SK-N-SH treated with all-trans-retinoic acid at 6 μM for 48 hours (cell line): ENCODE data around the gene C1GALT1.
"Not testable (repeated sequence)": the region's sequence is repeated elsewhere in the genome, so short reads cannot be mapped to it uniquely, and the experiment has no call there.

Experiments
- ATAC-seq: fragments of 200-7000 bp; cut with Tn5 transposase; 3 replicates; pipeline ENCODE4 v1.9.1; 2020; ENCODE audit warnings: mild to moderate bottlenecking, moderate library complexity
- ARNTL ChIP-seq: fragments of 450-650 bp; formaldehyde crosslinking; IDR thresholded peaks from 2 replicates; pipeline ENCODE4 v1.5.0; 2020; ENCODE audit warnings: low read depth, mild to moderate bottlenecking, moderate library complexity, borderline replicate concordance
- BACH2 ChIP-seq: fragments of 250-450 bp; sonication (Bioruptor Pico); IDR thresholded peaks from 2 replicates; pipeline ENCODE4 v1.9.0; 2021; ENCODE audit warnings: mild to moderate bottlenecking, borderline replicate concordance
- CREB5 ChIP-seq: fragments of 250-450 bp; sonication (Bioruptor Pico); IDR thresholded peaks from 2 replicates; pipeline ENCODE4 v1.5.1; 2020; ENCODE audit warnings: low read depth, mild to moderate bottlenecking, moderate library complexity
- CSDC2 ChIP-seq: fragments of 250-450 bp; sonication (Bioruptor Pico); IDR thresholded peaks from 2 replicates; pipeline ENCODE4 v1.5.0; 2020; ENCODE audit warnings: mild to moderate bottlenecking, moderate library complexity
- ESRRG ChIP-seq: fragments of 250-450 bp; sonication (Bioruptor Pico); IDR thresholded peaks from 2 replicates; pipeline ENCODE4 v1.6.1; 2021; ENCODE audit warnings: mild to moderate bottlenecking
- GLIS3 ChIP-seq: fragments of 250-450 bp; sonication (Bioruptor Pico); IDR thresholded peaks from 2 replicates; pipeline ENCODE4 v1.5.0; 2020; ENCODE audit warnings: mild to moderate bottlenecking, moderate library complexity
- OSR1 ChIP-seq: fragments of 250-450 bp; sonication (Bioruptor Pico); IDR thresholded peaks from 2 replicates; pipeline ENCODE4 v1.8.0; 2022; ENCODE audit warnings: moderate library complexity, mild to moderate bottlenecking, inconsistent platforms
- POU6F1 ChIP-seq: fragments of 250-450 bp; sonication (Bioruptor Pico); IDR thresholded peaks from 2 replicates; pipeline ENCODE4 v1.8.0; 2021; ENCODE audit warnings: low read depth, mild to moderate bottlenecking, moderate library complexity, borderline replicate concordance
- PPARA ChIP-seq: fragments of 250-450 bp; sonication (Bioruptor Pico); IDR thresholded peaks from 2 replicates; pipeline ENCODE4 v1.5.0; 2020; ENCODE audit warnings: mild to moderate bottlenecking, borderline replicate concordance
- RARB ChIP-seq: fragments of 250-450 bp; sonication (Bioruptor Pico); IDR thresholded peaks from 2 replicates; pipeline ENCODE4 v1.8.0; 2021; ENCODE audit warnings: mild to moderate bottlenecking, moderate library complexity
- SNAI2 ChIP-seq: fragments of 250-450 bp; sonication (Bioruptor Pico); IDR thresholded peaks from 2 replicates; pipeline ENCODE4 v1.5.0; 2020; ENCODE audit warnings: mild to moderate bottlenecking, moderate library complexity
- TCF4 ChIP-seq: fragments of 250-450 bp; sonication (Bioruptor Pico); IDR thresholded peaks from 2 replicates; pipeline ENCODE4 v1.8.0; 2021; ENCODE audit warnings: mild to moderate bottlenecking, moderate library complexity, borderline replicate concordance
- TOX ChIP-seq: fragments of 250-450 bp; sonication (Bioruptor Pico); IDR thresholded peaks from 2 replicates; pipeline ENCODE4 v1.8.0; 2021; ENCODE audit warnings: mild to moderate bottlenecking, moderate library complexity, borderline replicate concordance
- TSHZ2 ChIP-seq: fragments of 250-450 bp; sonication (Bioruptor Pico); IDR thresholded peaks from 2 replicates; pipeline ENCODE4 v1.5.0; 2020; ENCODE audit warnings: mild to moderate bottlenecking, moderate library complexity
- ZC3H10 ChIP-seq: fragments of 250-450 bp; sonication (Bioruptor Pico); IDR thresholded peaks from 2 replicates; pipeline ENCODE4 v1.5.1; 2021; ENCODE audit warnings: mild to moderate bottlenecking, moderate library complexity
- ZFP3 ChIP-seq: fragments of 250-450 bp; sonication (Bioruptor Pico); IDR thresholded peaks from 2 replicates; pipeline ENCODE4 v1.5.0; 2020; ENCODE audit warnings: mild to moderate bottlenecking, moderate library complexity
- ZFP30 ChIP-seq: fragments of 450-650 bp; formaldehyde crosslinking; IDR thresholded peaks from 2 replicates; pipeline ENCODE4 v1.5.0; 2022; ENCODE audit warnings: mild to moderate bottlenecking, moderate library complexity
- ZNF565 ChIP-seq: fragments of 450-650 bp; formaldehyde crosslinking; conservative IDR thresholded peaks from 2 replicates; pipeline ENCODE4 v1.5.0; 2020; ENCODE audit warnings: low read depth, mild to moderate bottlenecking, moderate library complexity
- ZNF70 ChIP-seq: fragments of 450-650 bp; formaldehyde crosslinking; IDR thresholded peaks from 2 replicates; pipeline ENCODE4 v1.5.0; 2020; ENCODE audit warnings: mild to moderate bottlenecking, moderate library complexity
- ZNF8 ChIP-seq: fragments of 450-650 bp; formaldehyde crosslinking; IDR thresholded peaks from 2 replicates; pipeline ENCODE4 v1.5.0; 2020; ENCODE audit warnings: mild to moderate bottlenecking, moderate library complexity
- TF ChIP-seq, protein P1 (sequence below): fragments of 250-450 bp; sonication (Bioruptor Pico); IDR thresholded peaks from 2 replicates; pipeline ENCODE4 v1.5.1; 2021; ENCODE audit warnings: mild to moderate bottlenecking, moderate library complexity

The C1GALT1 gene

DNA sequence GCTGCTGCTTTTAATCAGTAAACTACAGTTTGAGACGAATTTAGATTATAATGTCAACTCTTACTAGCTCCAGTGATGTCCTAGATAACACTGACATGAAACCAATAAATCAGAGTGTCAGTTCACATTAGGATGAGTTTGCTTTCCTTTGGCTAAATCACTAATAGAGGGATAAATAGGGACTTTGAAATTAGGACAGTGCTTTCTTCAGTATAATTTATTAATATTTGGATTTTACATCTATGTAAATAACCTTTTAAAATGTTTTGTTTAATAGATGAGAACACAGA, 55.6 kb downstream of the C1GALT1 start:
- no peak for ATAC-seq
- TF ChIP-seq CREB5 (CRISPR knock-in tag) (no peak), CSDC2 (CRISPR knock-in tag) (no peak), ZFP30 (CRISPR knock-in tag) (no peak), SNAI2 (CRISPR knock-in tag) (no peak), TOX (no peak), POU6F1 (CRISPR knock-in tag) (no peak), GLIS3 (CRISPR knock-in tag) (no peak)
- TF ChIP-seq, all 23 proteins: peak for 0

DNA sequence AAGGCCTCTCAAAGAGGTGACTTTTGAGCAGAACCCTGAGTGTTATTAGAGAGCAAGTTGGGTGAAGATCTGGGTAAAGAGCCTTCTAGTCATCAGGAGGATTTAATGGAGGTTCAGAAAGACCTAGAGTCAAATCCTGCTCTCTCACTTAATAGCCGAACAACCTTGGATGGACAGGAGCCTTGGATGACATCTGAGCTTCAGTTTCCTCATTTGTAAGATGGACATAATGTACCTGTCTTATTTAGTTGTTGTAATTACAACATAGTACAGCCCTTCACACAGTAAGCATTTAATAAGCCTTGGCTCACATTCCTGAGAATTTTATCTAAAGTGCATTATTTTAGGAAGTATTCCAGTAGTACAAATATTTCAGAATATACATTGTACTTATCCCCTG, 57.0 kb downstream of the C1GALT1 start:
- TF ChIP-seq ARNTL (no peak), GLIS3 (CRISPR knock-in tag) (no peak), RARB (CRISPR knock-in tag) (no peak), CREB5 (CRISPR knock-in tag) (no peak), ZNF8 (CRISPR knock-in tag) (no peak), SNAI2 (CRISPR knock-in tag) (no peak), OSR1 (no peak), POU6F1 (CRISPR knock-in tag) (no peak), ZNF565 (CRISPR knock-in tag) (no peak), ZC3H10 (CRISPR knock-in tag) (no peak), TSHZ2 (CRISPR knock-in tag) (no peak), ZFP3 (CRISPR knock-in tag) (no peak), PPARA (no peak), CSDC2 (CRISPR knock-in tag) (no peak), ESRRG (CRISPR knock-in tag) (no peak), ZNF70 (CRISPR knock-in tag) (no peak), TCF4 (CRISPR knock-in tag) (no peak), TOX (no peak), BACH2 (CRISPR knock-in tag) (no peak)
- no peak for ATAC-seq

GRCh38 chr7:7242899-7243298, 60.6 kb downstream of the C1GALT1 start:
- TF ChIP-seq ZFP3 (CRISPR knock-in tag) (no peak), ZNF565 (CRISPR knock-in tag) (no peak), ZNF70 (CRISPR knock-in tag) (no peak), GLIS3 (CRISPR knock-in tag) (no peak), OSR1 (no peak), ESRRG (CRISPR knock-in tag) (no peak), CSDC2 (CRISPR knock-in tag) (no peak), ZFP30 (CRISPR knock-in tag) (no peak), RARB (CRISPR knock-in tag) (no peak), TOX (no peak), PPARA (no peak), CREB5 (CRISPR knock-in tag) (no peak), TCF4 (CRISPR knock-in tag) (no peak), POU6F1 (CRISPR knock-in tag) (no peak)
- TF ChIP-seq, protein P1, sequence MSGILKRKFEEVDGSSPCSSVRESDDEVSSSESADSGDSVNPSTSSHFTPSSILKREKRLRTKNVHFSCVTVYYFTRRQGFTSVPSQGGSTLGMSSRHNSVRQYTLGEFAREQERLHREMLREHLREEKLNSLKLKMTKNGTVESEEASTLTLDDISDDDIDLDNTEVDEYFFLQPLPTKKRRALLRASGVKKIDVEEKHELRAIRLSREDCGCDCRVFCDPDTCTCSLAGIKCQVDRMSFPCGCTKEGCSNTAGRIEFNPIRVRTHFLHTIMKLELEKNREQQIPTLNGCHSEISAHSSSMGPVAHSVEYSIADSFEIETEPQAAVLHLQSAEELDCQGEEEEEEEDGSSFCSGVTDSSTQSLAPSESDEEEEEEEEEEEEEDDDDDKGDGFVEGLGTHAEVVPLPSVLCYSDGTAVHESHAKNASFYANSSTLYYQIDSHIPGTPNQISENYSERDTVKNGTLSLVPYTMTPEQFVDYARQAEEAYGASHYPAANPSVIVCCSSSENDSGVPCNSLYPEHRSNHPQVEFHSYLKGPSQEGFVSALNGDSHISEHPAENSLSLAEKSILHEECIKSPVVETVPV (CRISPR knock-in tag): no peak
- ATAC-seq: no peak

GRCh38 chr7:7245233-7245632, 62.9 kb downstream of the C1GALT1 start:
- ATAC-seq: not testable (repeated sequence)
